Measurements from ENCODE around the gene CLTB.

- TF ChIP-seq CTCF (IDR thresholded peaks at IDR 0.05) (no peak), ZFX (IDR thresholded peaks at IDR 0.05; ENCODE audit: borderline replicate concordance) (no peak)
Measured at GRCh38 chr5:176438959-176439757, 22.8 kb upstream of the CLTB start.
